ENCODE results near the gene CRYBG1.

CRYBG1 gene

GRCh38 chr6:106470811-106471210, 110.3 kb downstream of the CRYBG1 start:
- DNase-seq (ENCODE audit: extremely low read depth, low read depth), result no peak
- TF ChIP-seq CTCF (IDR thresholded peaks at IDR 0.05; ENCODE audit: low read depth, low read length), result no peak

- peak; percentile 10 for DNase-seq (ENCODE audit: extremely low read depth, low read depth)
- no peak for TF ChIP-seq CTCF (IDR thresholded peaks at IDR 0.05; ENCODE audit: low read depth, low read length)
Measured at GRCh38 chr6:106473812-106474211, 113.3 kb downstream of the CRYBG1 start.

GRCh38 chr6:106474466-106474865, 113.9 kb downstream of the CRYBG1 start:
- no peak for TF ChIP-seq CTCF (IDR thresholded peaks at IDR 0.05; ENCODE audit: low read depth, low read length)
- DNase-seq (ENCODE audit: extremely low read depth, low read depth), result no peak

DNA sequence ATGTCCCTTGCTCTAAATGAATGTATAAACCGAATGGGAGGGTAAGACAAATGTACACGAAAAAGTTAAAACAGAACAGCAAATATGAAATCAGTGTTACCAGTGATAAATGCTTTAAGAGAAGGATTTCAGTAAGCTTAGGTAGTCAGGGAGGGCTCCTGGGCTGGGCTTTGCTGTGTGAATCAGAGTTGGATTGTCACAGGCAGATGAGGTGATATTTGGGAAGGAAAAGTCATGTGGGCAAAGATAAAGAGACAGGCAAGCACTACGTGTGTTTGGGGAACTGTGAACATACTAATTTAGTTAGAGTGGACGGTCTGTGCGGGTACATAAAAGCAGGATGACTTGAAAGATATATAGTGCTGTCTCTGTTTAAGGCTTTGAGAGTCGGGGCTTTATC, 114.8 kb downstream of the CRYBG1 start:
- no peak for DNase-seq (ENCODE audit: extremely low read depth, low read depth)
- no peak for TF ChIP-seq CTCF (IDR thresholded peaks at IDR 0.05; ENCODE audit: low read depth, low read length)

DNA sequence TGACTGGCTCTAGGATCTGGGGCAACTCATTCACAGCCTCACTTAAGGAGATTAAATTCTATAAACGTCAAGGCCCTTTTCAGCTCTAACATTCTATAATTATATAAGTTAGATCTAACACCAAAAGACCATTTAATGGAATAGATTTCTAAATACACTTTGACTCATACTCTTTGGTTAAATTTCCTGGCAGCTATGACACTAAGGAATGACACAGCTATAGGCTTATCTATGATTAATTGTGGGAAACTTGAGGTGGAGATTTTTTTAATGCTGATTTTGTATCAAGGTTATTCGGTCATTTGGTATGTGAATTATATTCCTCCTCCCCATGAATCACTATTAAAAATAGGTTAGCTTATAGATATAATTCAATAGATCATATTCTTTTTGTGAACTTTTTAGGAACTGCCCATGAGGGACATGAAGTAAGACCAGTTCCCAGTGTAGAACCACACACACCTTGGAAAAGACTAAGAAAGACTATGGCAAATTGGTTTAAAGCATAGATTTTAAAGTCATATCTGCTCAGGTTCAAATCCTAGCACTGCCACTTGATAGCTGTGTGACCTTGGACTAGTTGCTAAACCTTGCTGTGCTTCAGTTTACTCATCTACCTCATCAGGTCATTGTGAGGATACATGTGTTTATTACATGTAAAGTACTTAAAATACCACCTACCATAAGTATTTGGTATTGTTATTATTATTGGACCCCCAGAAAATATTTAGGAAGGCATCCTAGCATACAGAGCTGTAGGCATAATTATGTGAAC, 116.0 kb downstream of the CRYBG1 start:
- TF ChIP-seq CTCF (IDR thresholded peaks at IDR 0.05; ENCODE audit: low read depth, low read length), result no peak
- no peak for DNase-seq (ENCODE audit: extremely low read depth, low read depth)

- TF ChIP-seq CTCF (IDR thresholded peaks at IDR 0.05; ENCODE audit: low read depth, low read length), result no peak
- DNase-seq (ENCODE audit: extremely low read depth, low read depth), result no peak
Measured at GRCh38 chr6:106477146-106477545, 116.6 kb downstream of the CRYBG1 start.

GRCh38 chr6:106477790-106478189, 117.3 kb downstream of the CRYBG1 start:
- no peak for TF ChIP-seq CTCF (IDR thresholded peaks at IDR 0.05; ENCODE audit: low read depth, low read length)
- no peak for DNase-seq (ENCODE audit: extremely low read depth, low read depth)

Measured in AG09319 (cell line).